GM19025 (cell line): ENCODE results near the gene FARP1.
"Not testable (repeated sequence)": the region's sequence is repeated elsewhere in the genome, so short reads cannot be mapped to it uniquely, and the experiment has no call there.

Experiments
- ATAC-seq: cut with Tn5 transposase; IDR thresholded peaks from one replicate; pipeline ENCODE4 v1.9.1; 2021; ENCODE audit warnings: mild to moderate bottlenecking, low read depth, moderate library complexity; ENCODE audit not compliant: unreplicated experiment

Gene FARP1

GRCh38 chr13:98348466-98349200 is 205.7 kb downstream of the FARP1 start:
- ATAC-seq: no peak

- no peak for ATAC-seq
Observed at GRCh38 chr13:98349731-98350305, 206.9 kb downstream of the FARP1 start.

GRCh38 chr13:98350746-98351330 is 207.9 kb downstream of the FARP1 start:
- ATAC-seq: no peak

- no peak for ATAC-seq
Observed at GRCh38 chr13:98351636-98352035, 208.7 kb downstream of the FARP1 start.

GRCh38 chr13:98352226-98352625 is 209.3 kb downstream of the FARP1 start:
- ATAC-seq: no peak

GRCh38 chr13:98353750-98354149 is 210.9 kb downstream of the FARP1 start:
- ATAC-seq: no peak

- ATAC-seq: no peak
Observed at GRCh38 chr13:98358937-98359336, 216.0 kb downstream of the FARP1 start.

- ATAC-seq: no peak
Observed at GRCh38 chr13:98360545-98360944, 217.7 kb downstream of the FARP1 start.

- ATAC-seq: no peak
Observed at GRCh38 chr13:98363326-98363725, 220.4 kb downstream of the FARP1 start.

- no peak for ATAC-seq
Observed at GRCh38 chr13:98364179-98364578, 221.3 kb downstream of the FARP1 start.

- no peak for ATAC-seq
Observed at GRCh38 chr13:98364647-98365046, 221.8 kb downstream of the FARP1 start.

- no peak for ATAC-seq
Observed at GRCh38 chr13:98365302-98365701, 222.4 kb downstream of the FARP1 start.

- no peak for ATAC-seq
Observed at GRCh38 chr13:98366010-98366409, 223.1 kb downstream of the FARP1 start.

GRCh38 chr13:98366443-98366842 is 223.5 kb downstream of the FARP1 start:
- ATAC-seq: no peak

GRCh38 chr13:98366959-98367358 is 224.1 kb downstream of the FARP1 start:
- ATAC-seq: no peak

- no peak for ATAC-seq
Observed at GRCh38 chr13:98368019-98368418, 225.1 kb downstream of the FARP1 start.

- ATAC-seq: not testable (repeated sequence)
Observed at GRCh38 chr13:98369520-98369919, 226.6 kb downstream of the FARP1 start.

- no peak for ATAC-seq
Observed at GRCh38 chr13:98370261-98370660, 227.4 kb downstream of the FARP1 start.

GRCh38 chr13:98370806-98371515 is 228.1 kb downstream of the FARP1 start:
- no peak for ATAC-seq

GRCh38 chr13:98371516-98372023 is 228.7 kb downstream of the FARP1 start:
- no peak for ATAC-seq

GRCh38 chr13:98372876-98373275 is 230.0 kb downstream of the FARP1 start:
- no peak for ATAC-seq
